ENCODE results near the gene OR56B4.

The OR56B4 gene

DNA sequence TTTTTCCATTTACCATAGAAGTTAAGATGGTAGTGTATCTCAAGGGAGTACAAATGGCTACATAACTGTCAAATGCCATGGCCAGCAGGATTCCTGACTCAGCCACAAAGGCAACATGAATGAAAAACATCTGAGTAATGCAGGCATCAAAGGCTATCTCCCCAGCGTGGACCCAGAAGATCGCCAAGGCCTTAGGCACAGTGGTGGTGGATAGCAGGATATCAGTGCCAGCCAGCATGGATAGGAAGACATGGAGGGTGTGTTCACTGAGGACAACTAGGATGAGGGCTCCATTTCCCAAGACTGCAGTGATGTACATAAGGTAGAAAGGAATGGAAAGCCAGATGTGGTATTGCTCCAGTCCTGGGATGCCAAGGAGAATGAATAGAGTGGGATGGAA is 44.6 kb downstream of the OR56B4 start:
- Histone ChIP-seq H3K9me3 (no peaks in the 10 kb centered on the region), H3K27me3 (no peaks in the 10 kb centered on the region), H3K36me3 (no peaks in the 10 kb centered on the region), H3K4me3 (no peak overlapping the region), H3K4me1 (no peaks in the 10 kb centered on the region), H3K27ac (no peak overlapping the region)
- intact Hi-C loops (cut with DNase I; ENCODE audit: low total_unique reads) = no loop called here
- no peak for DNase-seq
- TF ChIP-seq, protein P1, sequence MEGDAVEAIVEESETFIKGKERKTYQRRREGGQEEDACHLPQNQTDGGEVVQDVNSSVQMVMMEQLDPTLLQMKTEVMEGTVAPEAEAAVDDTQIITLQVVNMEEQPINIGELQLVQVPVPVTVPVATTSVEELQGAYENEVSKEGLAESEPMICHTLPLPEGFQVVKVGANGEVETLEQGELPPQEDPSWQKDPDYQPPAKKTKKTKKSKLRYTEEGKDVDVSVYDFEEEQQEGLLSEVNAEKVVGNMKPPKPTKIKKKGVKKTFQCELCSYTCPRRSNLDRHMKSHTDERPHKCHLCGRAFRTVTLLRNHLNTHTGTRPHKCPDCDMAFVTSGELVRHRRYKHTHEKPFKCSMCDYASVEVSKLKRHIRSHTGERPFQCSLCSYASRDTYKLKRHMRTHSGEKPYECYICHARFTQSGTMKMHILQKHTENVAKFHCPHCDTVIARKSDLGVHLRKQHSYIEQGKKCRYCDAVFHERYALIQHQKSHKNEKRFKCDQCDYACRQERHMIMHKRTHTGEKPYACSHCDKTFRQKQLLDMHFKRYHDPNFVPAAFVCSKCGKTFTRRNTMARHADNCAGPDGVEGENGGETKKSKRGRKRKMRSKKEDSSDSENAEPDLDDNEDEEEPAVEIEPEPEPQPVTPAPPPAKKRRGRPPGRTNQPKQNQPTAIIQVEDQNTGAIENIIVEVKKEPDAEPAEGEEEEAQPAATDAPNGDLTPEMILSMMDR (IDR thresholded peaks at IDR 0.05) = no peak

DNA sequence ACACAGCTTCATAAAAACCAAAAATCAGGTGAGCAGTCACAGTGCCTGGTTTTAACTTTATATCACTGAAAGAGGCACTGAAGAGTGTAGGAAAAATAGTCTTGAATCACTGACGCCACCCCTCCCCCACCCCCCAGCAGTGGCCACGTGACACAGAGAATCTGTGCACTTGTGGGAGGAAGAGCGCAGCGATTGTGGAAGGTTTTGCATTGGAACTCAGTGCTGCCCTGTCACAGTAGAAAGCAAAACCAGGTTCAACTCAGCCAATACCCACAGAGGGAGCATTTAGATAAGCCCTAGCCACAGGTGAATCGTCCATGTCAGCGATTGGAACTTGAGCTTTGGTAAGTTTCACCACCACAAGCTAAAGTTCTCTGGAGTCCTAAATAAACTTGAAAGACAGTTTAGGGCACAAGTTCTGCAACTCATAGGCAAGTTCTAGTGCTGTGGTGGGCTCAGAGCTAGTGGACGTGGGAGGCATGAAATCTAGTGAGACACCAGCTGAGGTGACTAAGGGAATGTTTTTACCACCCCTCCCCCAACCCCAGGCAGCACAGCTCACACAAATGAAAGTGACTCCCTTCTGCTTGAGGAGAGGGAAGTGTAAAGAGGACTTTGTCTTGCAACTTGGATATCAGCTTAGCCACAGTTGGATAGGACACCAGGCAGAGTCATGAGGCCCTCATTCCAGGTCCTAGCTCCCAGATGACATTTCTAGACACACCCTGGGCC is 49.3 kb downstream of the OR56B4 start:
- no peaks in the 10 kb centered on the region for H3K4me1 ChIP-seq
- no peak overlapping the region for H3K4me3 ChIP-seq
- no peaks in the 10 kb centered on the region for H3K36me3 ChIP-seq
- H3K9me3 ChIP-seq = no peaks in the 10 kb centered on the region
- DNase-seq = no peak
- H3K27ac ChIP-seq = no peak overlapping the region
- TF ChIP-seq, protein P1 (IDR thresholded peaks at IDR 0.05) = no peak
- intact Hi-C loops (cut with DNase I; ENCODE audit: low total_unique reads) = no loop called here
- H3K27me3 ChIP-seq = no peaks in the 10 kb centered on the region
